HepG2 (cell line): ENCODE data around the gene DDR2. TPM values are rescaled to one million over a fixed set of nuclear protein-coding genes. Genes with fewer than 3 reads are reported as not detected.

Experiments used
- CBFB ChIP-seq: sonication (generic); formaldehyde crosslinking; IDR thresholded peaks from 2 replicates; pipeline ENCODE4 v1.4.0; 2020; ENCODE audit warnings: missing genetic modification reagents
- CREM ChIP-seq, 2 experiments: sonication (generic) in 1 of 2; formaldehyde crosslinking in 1 of 2; IDR thresholded peaks; 2 replicates each; pipeline versions ENCODE4 v1.4.0 to v1.6.1; 2016 to 2020; ENCODE audit warnings: antibody characterized with exemption in 1 of 2, mild to moderate bottlenecking in 1 of 2, missing genetic modification reagents in 1 of 2
- EP300 ChIP-seq, 3 experiments: sonication (generic) in 1 of 3; formaldehyde crosslinking in 1 of 3; IDR thresholded peaks; 2 replicates each; pipeline versions ENCODE4 v1.5.1 to v1.6.1; 2011 to 2020; ENCODE audit warnings: low read depth in 2 of 3, low read length in 2 of 3, borderline replicate concordance in 1 of 3, improper control_type of control experiment in 1 of 3, mild to moderate bottlenecking in 1 of 3, missing genetic modification reagents in 1 of 3, moderate library complexity in 1 of 3
- KLF11 ChIP-seq: IDR thresholded peaks from 2 replicates; pipeline ENCODE4 v1.6.1; 2016; ENCODE audit warnings: missing compliant biosample characterization
- KLF13 ChIP-seq: sonication (generic); formaldehyde crosslinking; IDR thresholded peaks from 2 replicates; pipeline ENCODE4 v1.4.0; 2020; ENCODE audit warnings: mild to moderate bottlenecking, missing genetic modification reagents
- NBN ChIP-seq: fragments of 450-650 bp; conservative IDR thresholded peaks from 2 replicates; pipeline ENCODE4 v1.6.1; 2017
- RARA ChIP-seq: IDR thresholded peaks from 2 replicates; pipeline ENCODE4 v1.6.1; 2016; ENCODE audit warnings: missing genetic modification reagents, missing compliant biosample characterization
- RCOR2 ChIP-seq: IDR thresholded peaks from 2 replicates; pipeline ENCODE4 v1.6.1; 2016; ENCODE audit warnings: missing biosample characterization, missing genetic modification reagents
- SRSF9 ChIP-seq: fragments of 200-400 bp; formaldehyde crosslinking; IDR thresholded peaks from 2 replicates; pipeline ENCODE4 v1.6.1; 2018; ENCODE audit warnings: borderline replicate concordance, mild to moderate bottlenecking, low read depth, low read length; ENCODE audit not compliant: insufficient read depth, poor library complexity, severe bottlenecking
- ZNF230 ChIP-seq: sonication (generic); formaldehyde crosslinking; IDR thresholded peaks from 2 replicates; pipeline ENCODE4 v1.4.0; 2020; ENCODE audit warnings: mild to moderate bottlenecking, missing genetic modification reagents
- ZNF253 ChIP-seq: sonication (generic); formaldehyde crosslinking; IDR thresholded peaks from 2 replicates; pipeline ENCODE4 v1.8.0; 2022; ENCODE audit warnings: mild to moderate bottlenecking, missing genetic modification reagents, borderline replicate concordance
- ZNF337 ChIP-seq: sonication (generic); formaldehyde crosslinking; IDR thresholded peaks from 2 replicates; pipeline ENCODE4 v1.5.1; 2020; ENCODE audit warnings: missing genetic modification reagents, low read depth, mild to moderate bottlenecking, borderline replicate concordance
- ZNF343 ChIP-seq: sonication (generic); formaldehyde crosslinking; IDR thresholded peaks from 2 replicates; pipeline ENCODE4 v1.4.0; 2020; ENCODE audit warnings: mild to moderate bottlenecking, missing genetic modification reagents
- ZNF383 ChIP-seq: sonication (generic); formaldehyde crosslinking; IDR thresholded peaks from 2 replicates; pipeline ENCODE4 v1.4.0; 2020; ENCODE audit warnings: missing genetic modification reagents, mild to moderate bottlenecking, borderline replicate concordance
- ZNF547 ChIP-seq: sonication (generic); formaldehyde crosslinking; IDR thresholded peaks from 2 replicates; pipeline ENCODE4 v1.5.1; 2020; ENCODE audit warnings: mild to moderate bottlenecking, missing genetic modification reagents
- ZSCAN20 ChIP-seq: sonication (generic); formaldehyde crosslinking; IDR thresholded peaks from 2 replicates; pipeline ENCODE4 v1.4.0; 2020; ENCODE audit warnings: missing genetic modification reagents, mild to moderate bottlenecking, borderline replicate concordance
- ZSCAN31 ChIP-seq: sonication (generic); formaldehyde crosslinking; IDR thresholded peaks from 2 replicates; pipeline ENCODE4 v1.5.0; 2020; ENCODE audit warnings: low read depth, mild to moderate bottlenecking, missing genetic modification reagents
- polyA plus RNA-seq, 8 experiments: library from polyadenylated mRNA; depleted of rRNA in 3 of 8; stranded (reverse) in 7 of 8; unstranded in 1 of 8; fragments of >200 nt; fragmentation: Illumina TruSeq in 4 of 8; extraction: Trizol in 4 of 8; gene quantifications; 2 replicates each; pipeline versions ENCODE4 v1.2.1 to v1.2.3, GENCODE V29; 2011 to 2016; ENCODE audit warnings: low read depth in 4 of 8, missing spikeins in 1 of 8, mixed read lengths in 1 of 8; ENCODE audit not compliant: insufficient read depth in 1 of 8
- total RNA-seq, 5 experiments: library from RNA; depleted of rRNA; stranded (reverse); fragments of >200 nt; fragmentation: Illumina TruSeq; extraction: Trizol; gene quantifications; 2 replicates each; pipeline ENCODE4 v1.2.3, GENCODE V29; 2016; ENCODE audit warnings: low read depth in 1 of 5
- TF ChIP-seq, protein P1 (sequence below): fragments of 450-650 bp; IDR thresholded peaks from 2 replicates; pipeline ENCODE4 v1.6.1; 2016
- TF ChIP-seq, protein P2 (sequence below): sonication (generic); formaldehyde crosslinking; IDR thresholded peaks from 2 replicates; pipeline ENCODE4 v1.4.0; 2020; ENCODE audit warnings: mild to moderate bottlenecking, missing genetic modification reagents
- TF ChIP-seq, protein P3 (sequence below): sonication (generic); formaldehyde crosslinking; conservative IDR thresholded peaks from 2 replicates; pipeline ENCODE4 v1.8.1; 2023; ENCODE audit warnings: missing genetic modification reagents
- TF ChIP-seq, protein P4 (sequence below): sonication (generic); formaldehyde crosslinking; IDR thresholded peaks from 2 replicates; pipeline ENCODE4 v1.5.0; 2020; ENCODE audit warnings: mild to moderate bottlenecking, missing genetic modification reagents
- TF ChIP-seq, protein P5 (sequence below): sonication (generic); formaldehyde crosslinking; IDR thresholded peaks from 2 replicates; pipeline ENCODE4 v1.8.0; 2023; ENCODE audit warnings: mild to moderate bottlenecking, missing genetic modification reagents

Gene DDR2
- total and polyA plus RNA-seq, 2 of the 13 experiments (the other 11 are each of a cell fraction or from before 2014, with no cell fraction given) = 0.36 to 0.38 TPM

DNA sequence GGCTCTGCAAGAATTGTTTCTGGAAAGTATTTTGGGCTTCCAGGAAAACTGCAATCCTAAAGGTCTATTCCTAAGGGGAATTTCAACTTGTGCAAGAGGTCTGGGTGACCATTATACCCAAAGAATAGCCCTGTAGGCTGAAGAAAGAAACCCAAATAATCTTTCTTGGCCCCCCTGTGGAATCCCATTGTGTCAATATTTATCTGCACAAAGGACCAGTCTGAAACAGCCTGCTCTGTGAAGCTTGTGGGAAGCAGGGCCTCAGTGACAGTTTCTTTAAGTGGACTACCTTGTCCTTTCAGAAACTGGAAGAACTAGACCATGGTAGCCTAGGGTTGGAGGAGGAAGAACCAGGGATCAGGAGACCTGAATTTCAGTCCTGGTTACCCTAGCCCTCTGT is 99.8 kb downstream of the DDR2 start (continued):
- TF ChIP-seq, protein P1, sequence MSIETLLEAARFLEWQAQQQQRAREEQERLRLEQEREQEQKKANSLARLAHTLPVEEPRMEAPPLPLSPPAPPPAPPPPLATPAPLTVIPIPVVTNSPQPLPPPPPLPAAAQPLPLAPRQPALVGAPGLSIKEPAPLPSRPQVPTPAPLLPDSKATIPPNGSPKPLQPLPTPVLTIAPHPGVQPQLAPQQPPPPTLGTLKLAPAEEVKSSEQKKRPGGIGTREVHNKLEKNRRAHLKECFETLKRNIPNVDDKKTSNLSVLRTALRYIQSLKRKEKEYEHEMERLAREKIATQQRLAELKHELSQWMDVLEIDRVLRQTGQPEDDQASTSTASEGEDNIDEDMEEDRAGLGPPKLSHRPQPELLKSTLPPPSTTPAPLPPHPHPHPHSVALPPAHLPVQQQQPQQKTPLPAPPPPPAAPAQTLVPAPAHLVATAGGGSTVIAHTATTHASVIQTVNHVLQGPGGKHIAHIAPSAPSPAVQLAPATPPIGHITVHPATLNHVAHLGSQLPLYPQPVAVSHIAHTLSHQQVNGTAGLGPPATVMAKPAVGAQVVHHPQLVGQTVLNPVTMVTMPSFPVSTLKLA = no peak
- TF ChIP-seq ZSCAN31 (no peak), RCOR2 (CRISPR knock-in tag) (0 out of 2 replicates have a peak, but pooled peaks have one; percentile 11), ZNF547 (CRISPR knock-in tag) (no peak), CREM (IDR thresholded peaks at IDR 0.05) (peak; percentile 32; the same call in 1 of the 2 replicates), CREM (CRISPR knock-in tag; IDR thresholded peaks at IDR 0.05) (no peak), SRSF9 (no peak), NBN (no peak), ZSCAN20 (CRISPR knock-in tag) (no peak), EP300 (IDR thresholded peaks at IDR 0.05; ENCODE audit: low read depth in 2 of 2, low read length in 2 of 2) (peak in 1 of 2 experiments; percentile 64; a peak in 2 of 4 replicates), EP300 (CRISPR knock-in tag; IDR thresholded peaks at IDR 0.05; ENCODE audit: borderline replicate concordance) (no peak), ZNF383 (no peak), KLF11 (no peak), CBFB (CRISPR knock-in tag) (no peak), KLF13 (CRISPR knock-in tag) (no peak), ZNF337 (CRISPR knock-in tag) (no peak), ZNF343 (0 out of 2 replicates have a peak, but pooled peaks have one; percentile 61), RARA (CRISPR knock-in tag) (0 out of 2 replicates have a peak, but pooled peaks have one; percentile 15), ZNF253 (CRISPR knock-in tag) (no peak), ZNF230 (CRISPR knock-in tag) (0 out of 2 replicates have a peak, but pooled peaks have one; percentile 16)
- TF ChIP-seq, protein P2, sequence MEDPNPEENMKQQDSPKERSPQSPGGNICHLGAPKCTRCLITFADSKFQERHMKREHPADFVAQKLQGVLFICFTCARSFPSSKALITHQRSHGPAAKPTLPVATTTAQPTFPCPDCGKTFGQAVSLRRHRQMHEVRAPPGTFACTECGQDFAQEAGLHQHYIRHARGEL (CRISPR knock-in tag) = no peak
- TF ChIP-seq, protein P3, sequence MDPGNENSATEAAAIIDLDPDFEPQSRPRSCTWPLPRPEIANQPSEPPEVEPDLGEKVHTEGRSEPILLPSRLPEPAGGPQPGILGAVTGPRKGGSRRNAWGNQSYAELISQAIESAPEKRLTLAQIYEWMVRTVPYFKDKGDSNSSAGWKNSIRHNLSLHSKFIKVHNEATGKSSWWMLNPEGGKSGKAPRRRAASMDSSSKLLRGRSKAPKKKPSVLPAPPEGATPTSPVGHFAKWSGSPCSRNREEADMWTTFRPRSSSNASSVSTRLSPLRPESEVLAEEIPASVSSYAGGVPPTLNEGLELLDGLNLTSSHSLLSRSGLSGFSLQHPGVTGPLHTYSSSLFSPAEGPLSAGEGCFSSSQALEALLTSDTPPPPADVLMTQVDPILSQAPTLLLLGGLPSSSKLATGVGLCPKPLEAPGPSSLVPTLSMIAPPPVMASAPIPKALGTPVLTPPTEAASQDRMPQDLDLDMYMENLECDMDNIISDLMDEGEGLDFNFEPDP (CRISPR knock-in tag) = no peak
- TF ChIP-seq, protein P4, sequence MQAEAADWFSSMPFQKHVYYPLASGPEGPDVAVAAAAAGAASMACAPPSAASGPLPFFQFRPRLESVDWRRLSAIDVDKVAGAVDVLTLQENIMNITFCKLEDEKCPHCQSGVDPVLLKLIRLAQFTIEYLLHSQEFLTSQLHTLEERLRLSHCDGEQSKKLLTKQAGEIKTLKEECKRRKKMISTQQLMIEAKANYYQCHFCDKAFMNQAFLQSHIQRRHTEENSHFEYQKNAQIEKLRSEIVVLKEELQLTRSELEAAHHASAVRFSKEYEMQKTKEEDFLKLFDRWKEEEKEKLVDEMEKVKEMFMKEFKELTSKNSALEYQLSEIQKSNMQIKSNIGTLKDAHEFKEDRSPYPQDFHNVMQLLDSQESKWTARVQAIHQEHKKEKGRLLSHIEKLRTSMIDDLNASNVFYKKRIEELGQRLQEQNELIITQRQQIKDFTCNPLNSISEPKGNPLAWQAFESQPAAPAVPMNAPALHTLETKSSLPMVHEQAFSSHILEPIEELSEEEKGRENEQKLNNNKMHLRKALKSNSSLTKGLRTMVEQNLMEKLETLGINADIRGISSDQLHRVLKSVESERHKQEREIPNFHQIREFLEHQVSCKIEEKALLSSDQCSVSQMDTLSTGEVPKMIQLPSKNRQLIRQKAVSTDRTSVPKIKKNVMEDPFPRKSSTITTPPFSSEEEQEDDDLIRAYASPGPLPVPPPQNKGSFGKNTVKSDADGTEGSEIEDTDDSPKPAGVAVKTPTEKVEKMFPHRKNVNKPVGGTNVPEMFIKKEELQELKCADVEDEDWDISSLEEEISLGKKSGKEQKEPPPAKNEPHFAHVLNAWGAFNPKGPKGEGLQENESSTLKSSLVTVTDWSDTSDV = no peak
- TF ChIP-seq, protein P5, sequence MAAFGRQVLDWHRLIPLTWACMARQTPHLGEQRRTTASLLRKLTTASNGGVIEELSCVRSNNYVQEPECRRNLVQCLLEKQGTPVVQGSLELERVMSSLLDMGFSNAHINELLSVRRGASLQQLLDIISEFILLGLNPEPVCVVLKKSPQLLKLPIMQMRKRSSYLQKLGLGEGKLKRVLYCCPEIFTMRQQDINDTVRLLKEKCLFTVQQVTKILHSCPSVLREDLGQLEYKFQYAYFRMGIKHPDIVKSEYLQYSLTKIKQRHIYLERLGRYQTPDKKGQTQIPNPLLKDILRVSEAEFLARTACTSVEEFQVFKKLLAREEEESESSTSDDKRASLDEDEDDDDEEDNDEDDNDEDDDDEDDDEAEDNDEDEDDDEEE (CRISPR knock-in tag) = no peak
